HG03060 (cell line): ENCODE data around the gene NOM1.
"Not testable (repeated sequence)": the region's sequence is repeated elsewhere in the genome, so short reads cannot be mapped to it uniquely, and the experiment has no call there.

Experiments
- ATAC-seq: cut with Tn5 transposase; IDR thresholded peaks from one replicate; pipeline ENCODE4 v1.9.1; 2021; ENCODE audit warnings: low read depth, moderate number of reproducible peaks; ENCODE audit not compliant: unreplicated experiment

The NOM1 gene

GRCh38 chr7:156949541-156950380 is at the start of gene NOM1:
TSS of gene NOM1 (plus strand) at chr7:156949712. CDS start at chr7:156949738, 26 bp downstream.
- peak; percentile 55 for ATAC-seq

GRCh38 chr7:156900093-156900492 is 49.4 kb upstream of the NOM1 start:
- ATAC-seq: not testable (repeated sequence)

GRCh38 chr7:156903232-156903909 is 46.1 kb upstream of the NOM1 start:
- no peak for ATAC-seq

GRCh38 chr7:156906200-156906649 is 43.3 kb upstream of the NOM1 start:
- no peak for ATAC-seq

- ATAC-seq: no peak
These were observed 41.9 kb upstream of the NOM1 start for GRCh38 chr7:156907656-156908055.

- not testable (repeated sequence) for ATAC-seq
These were observed 39.8 kb upstream of the NOM1 start for GRCh38 chr7:156909574-156910252.

- ATAC-seq: no peak
These were observed 30.9 kb upstream of the NOM1 start for GRCh38 chr7:156918635-156919034.

GRCh38 chr7:156919132-156919713 is 30.3 kb upstream of the NOM1 start:
- no peak for ATAC-seq

GRCh38 chr7:156920076-156920475 is 29.4 kb upstream of the NOM1 start:
- ATAC-seq: no peak

- not testable (repeated sequence) for ATAC-seq
These were observed 28.8 kb upstream of the NOM1 start for GRCh38 chr7:156920487-156921373.

- not testable (repeated sequence) for ATAC-seq
These were observed 27.2 kb upstream of the NOM1 start for GRCh38 chr7:156922304-156922703.

- ATAC-seq: not testable (repeated sequence)
These were observed 23.7 kb upstream of the NOM1 start for GRCh38 chr7:156925821-156926220.

- ATAC-seq: no peak
These were observed 21.7 kb upstream of the NOM1 start for GRCh38 chr7:156927571-156928405.

GRCh38 chr7:156928406-156928747 is 21.1 kb upstream of the NOM1 start:
- no peak for ATAC-seq

- no peak for ATAC-seq
These were observed 19.5 kb upstream of the NOM1 start for GRCh38 chr7:156929789-156930539.

- ATAC-seq: no peak
These were observed 17.5 kb upstream of the NOM1 start for GRCh38 chr7:156932006-156932405.

- no peak for ATAC-seq
These were observed 14.3 kb upstream of the NOM1 start for GRCh38 chr7:156935250-156935649.

GRCh38 chr7:156936766-156937165 is 12.7 kb upstream of the NOM1 start:
- ATAC-seq: not testable (repeated sequence)
